ENCODE results near the gene HOXC10.

- no peak for TF ChIP-seq EZH2 (IDR thresholded peaks at IDR 0.05; ENCODE audit: low read length)
- TF ChIP-seq, protein P1, sequence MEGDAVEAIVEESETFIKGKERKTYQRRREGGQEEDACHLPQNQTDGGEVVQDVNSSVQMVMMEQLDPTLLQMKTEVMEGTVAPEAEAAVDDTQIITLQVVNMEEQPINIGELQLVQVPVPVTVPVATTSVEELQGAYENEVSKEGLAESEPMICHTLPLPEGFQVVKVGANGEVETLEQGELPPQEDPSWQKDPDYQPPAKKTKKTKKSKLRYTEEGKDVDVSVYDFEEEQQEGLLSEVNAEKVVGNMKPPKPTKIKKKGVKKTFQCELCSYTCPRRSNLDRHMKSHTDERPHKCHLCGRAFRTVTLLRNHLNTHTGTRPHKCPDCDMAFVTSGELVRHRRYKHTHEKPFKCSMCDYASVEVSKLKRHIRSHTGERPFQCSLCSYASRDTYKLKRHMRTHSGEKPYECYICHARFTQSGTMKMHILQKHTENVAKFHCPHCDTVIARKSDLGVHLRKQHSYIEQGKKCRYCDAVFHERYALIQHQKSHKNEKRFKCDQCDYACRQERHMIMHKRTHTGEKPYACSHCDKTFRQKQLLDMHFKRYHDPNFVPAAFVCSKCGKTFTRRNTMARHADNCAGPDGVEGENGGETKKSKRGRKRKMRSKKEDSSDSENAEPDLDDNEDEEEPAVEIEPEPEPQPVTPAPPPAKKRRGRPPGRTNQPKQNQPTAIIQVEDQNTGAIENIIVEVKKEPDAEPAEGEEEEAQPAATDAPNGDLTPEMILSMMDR (optimal IDR thresholded peaks at IDR 0.05 in 1 of 3, IDR thresholded peaks at IDR 0.05 in 1 of 3, conservative IDR thresholded peaks at IDR 0.05 in 1 of 3; ENCODE audit: extremely low read depth in 1 of 3, insufficient read depth in 2 of 3, low read length in 3 of 3), result no peak
Observed at GRCh38 chr12:53948650-53949593, 36.0 kb upstream of the HOXC10 start.

Data from keratinocyte (primary cell).